Lung (tissue), 12 donors: ENCODE data around the gene RBFOX1. TPM values are rescaled to one million over a fixed set of nuclear protein-coding genes. Genes with fewer than 3 reads are reported as not detected.

Experiments used
- ATAC-seq: fragments of 200-7000 bp; cut with Tn5 transposase; one replicate; pipeline ENCODE4 v1.9.1; 2020; ENCODE audit warnings: moderate number of reproducible peaks; ENCODE audit not compliant: insufficient read depth, low FRiP score
- DNase-seq, 3 donors: peaks; one replicate each; pipeline ENCODE4 v3.0.0-alpha.2; 2013 to 2017
- H3K27ac ChIP-seq, 2 donors: one replicate each; pipeline ENCODE4 v1.5.1; 2013; ENCODE audit warnings: mild to moderate bottlenecking in 2 of 2, moderate library complexity in 2 of 2, control low read depth in 1 of 2, inconsistent platforms in 1 of 2, low read depth in 1 of 2, low read length in 1 of 2
- H3K27me3 ChIP-seq, 3 donors: one replicate each; pipeline ENCODE4 v1.5.1; 2013; ENCODE audit warnings: low read length in 2 of 3; ENCODE audit not compliant: control insufficient read depth in 3 of 3, insufficient read depth in 3 of 3
- H3K36me3 ChIP-seq, 4 donors: one replicate each; pipeline ENCODE4 v1.5.1; 2013; ENCODE audit warnings: low read length in 4 of 4, mild to moderate bottlenecking in 1 of 4, moderate library complexity in 1 of 4; ENCODE audit not compliant: control insufficient read depth in 4 of 4, insufficient read depth in 4 of 4
- H3K4me1 ChIP-seq, 5 donors: one replicate each; pipeline ENCODE4 v1.5.1; 2013; ENCODE audit warnings: low read length in 5 of 5, mild to moderate bottlenecking in 2 of 5, moderate library complexity in 1 of 5; ENCODE audit not compliant: control insufficient read depth in 5 of 5, insufficient read depth in 5 of 5
- H3K4me3 ChIP-seq: one replicate; pipeline ENCODE4 v1.5.1; 2013; ENCODE audit warnings: mild to moderate bottlenecking, control low read depth, moderate library complexity
- H3K9ac ChIP-seq, 2 donors: one replicate each; pipeline ENCODE4 v1.5.1; 2013; ENCODE audit warnings: low read length in 2 of 2, control low read depth in 1 of 2; ENCODE audit not compliant: insufficient read depth in 1 of 2
- H3K9me3 ChIP-seq, 4 donors: one replicate each; pipeline ENCODE4 v1.5.1; 2013; ENCODE audit warnings: low read length in 3 of 4, mild to moderate bottlenecking in 1 of 4, moderate library complexity in 1 of 4; ENCODE audit not compliant: control insufficient read depth in 4 of 4, insufficient read depth in 3 of 4
- CTCF ChIP-seq: IDR thresholded peaks from 2 replicates; pipeline ENCODE4 v1.5.1; 2012; ENCODE audit warnings: mild to moderate bottlenecking; ENCODE audit errors: control extremely low read depth, extremely low read depth
- WGBS, 2 donors: extraction: QIAGEN DNeasy Blood & Tissue Kit; methylation state at CpG; one replicate each; pipeline ENCODE4 v1.1.7; 2013; 5-methylcytosine and 5-hydroxymethylcytosine counted together
- polyA plus RNA-seq, 2 donors: library from polyadenylated mRNA; stranded (reverse); fragments of 200-250 nt; gene quantifications; one replicate each; pipeline ENCODE4 v1.2.1, GENCODE V29; 2013
- total RNA-seq, 2 donors: library from RNA; depleted of rRNA in 1 of 2; stranded (reverse); fragments of >200 nt in 1 of 2; gene quantifications; one replicate each; pipeline ENCODE4 v1.2.1, GENCODE V29; 2014 to 2021
- donor health status: control.
- donor health status: control.
- donor health status: Bipolar disorder and iron deficiency.
- donor health status: healthy.
- donor health status: DM: yes; HTN: yes; CAD: no.

The RBFOX1 gene
- total and polyA plus RNA-seq, 4 donors: 0.55 to 3.0 TPM; not detected in 2

- Histone ChIP-seq H3K9ac (no peak overlapping the region), H3K9me3 (peaks cover 0 to 3% (median 0%) of the 10 kb centered on the region in 4 donors), H3K4me3 (no peak overlapping the region), H3K27me3 (peaks cover 0 to 5% (median 0%) of the 10 kb centered on the region in 3 donors), H3K36me3 (no peaks in the 10 kb centered on the region), H3K4me1 (peaks cover 0 to 25% (median 0%) of the 10 kb centered on the region in 5 donors), H3K27ac (peak overlapping the region in 1 of 2 donors; percentile 64)
- ATAC-seq (no peak), DNase-seq (no peak)
- WGBS, 2 donors: 68 to 79% methylated on average over 4 of the region's 4 CpGs
- TF ChIP-seq CTCF: no peak
Measured at GRCh38 chr16:7338826-7339225, 6.2 kb downstream of the RBFOX1 start.

GRCh38 chr16:7339700-7340099 lies 7.1 kb downstream of the RBFOX1 start:
- no peak for DNase-seq
- Histone ChIP-seq H3K9ac (no peak overlapping the region), H3K4me3 (no peak overlapping the region), H3K36me3 (no peaks in the 10 kb centered on the region), H3K4me1 (peaks cover 0 to 25% (median 0%) of the 10 kb centered on the region in 5 donors), H3K9me3 (peaks cover 0 to 5% (median 0%) of the 10 kb centered on the region in 4 donors), H3K27me3 (no peaks in the 10 kb centered on the region), H3K27ac (peak overlapping the region in 1 of 2 donors; percentile 51)
- WGBS, 2 donors: 89 to 100% methylated on average over 1 of the region's 1 CpG
- no peak for TF ChIP-seq CTCF
- ATAC-seq: no peak

GRCh38 chr16:7340938-7341337 lies 8.3 kb downstream of the RBFOX1 start:
- Histone ChIP-seq H3K9ac (no peak overlapping the region), H3K27me3 (no peaks in the 10 kb centered on the region), H3K9me3 (peaks cover 0 to 6% (median 0%) of the 10 kb centered on the region in 4 donors), H3K36me3 (no peaks in the 10 kb centered on the region), H3K27ac (no peak overlapping the region), H3K4me1 (peaks cover 0 to 21% (median 0%) of the 10 kb centered on the region in 5 donors), H3K4me3 (no peak overlapping the region)
- ATAC-seq: no peak
- TF ChIP-seq CTCF: no peak
- WGBS, 2 donors: 68% methylated on average over 5 of the region's 5 CpGs
- no peak for DNase-seq

- Histone ChIP-seq H3K9me3 (peaks cover 0 to 4% (median 1%) of the 10 kb centered on the region in 4 donors), H3K4me3 (no peak overlapping the region), H3K27ac (no peak overlapping the region), H3K36me3 (no peaks in the 10 kb centered on the region), H3K9ac (no peak overlapping the region), H3K27me3 (no peaks in the 10 kb centered on the region), H3K4me1 (peaks cover 0 to 13% (median 0%) of the 10 kb centered on the region in 5 donors)
- ATAC-seq (no peak), DNase-seq (no peak)
- no peak for TF ChIP-seq CTCF
- 82 to 90% methylated on average over 4 of the region's 4 CpGs for WGBS, 2 donors
Measured at GRCh38 chr16:7342598-7342997, 10.0 kb downstream of the RBFOX1 start.
